Panc1 (cell line): ENCODE data around the gene CRYBG1. TPM values are rescaled to one million over a fixed set of nuclear protein-coding genes. Genes with fewer than 3 reads are reported as not detected.

Experiments used
- ATAC-seq: fragments of 200-7000 bp; cut with Tn5 transposase; 2 replicates; pipeline ENCODE4 v1.9.1; 2020; ENCODE audit warnings: mild to moderate bottlenecking, moderate library complexity
- BruUV-seq: library from RNA; stranded (reverse); fragments of 400-500 nt; replicated peaks from 2 replicates; lab custom pipeline; 2021; lab: Mats Ljungman, UMichigan
- CTCF ChIA-PET: fragments of 300-600 bp; sonication (Branson Sonifier 250); formaldehyde crosslinking; loops from one replicate; lab custom pipeline; 2022; ENCODE audit warnings: antibody characterized with exemption; lab: Charles Lee
- POLR2A ChIA-PET: fragments of 300-600 bp; sonication (Branson Sonifier 250); formaldehyde crosslinking; loops from one replicate; lab custom pipeline; 2022; ENCODE audit warnings: antibody characterized with exemption; lab: Charles Lee
- DNase-seq: peaks from one replicate; pipeline ENCODE4 v3.0.0-alpha.2; 2010; ENCODE audit warnings: low read depth, low spot score
- H3K27ac ChIP-seq: 2 replicates; pipeline ENCODE4 v1.5.1; 2011; ENCODE audit warnings: mild to moderate bottlenecking, low read length, inconsistent platforms
- H3K27me3 ChIP-seq: fragments of 200-500 bp; sonication (Bioruptor generic); 2 replicates; pipeline ENCODE4 v1.6.0; 2014; ENCODE audit warnings: low read length, inconsistent platforms; ENCODE audit not compliant: control insufficient read depth, insufficient read depth
- H3K36me3 ChIP-seq: fragments of 200-500 bp; sonication (Bioruptor generic); 2 replicates; pipeline ENCODE4 v1.5.1; 2014; ENCODE audit warnings: inconsistent platforms, mild to moderate bottlenecking, low read length, moderate library complexity; ENCODE audit not compliant: control insufficient read depth, insufficient read depth
- H3K4me1 ChIP-seq: 2 replicates; pipeline ENCODE4 v1.5.1; 2011; ENCODE audit warnings: inconsistent platforms, mild to moderate bottlenecking, low read length, moderate library complexity; ENCODE audit not compliant: control insufficient read depth, insufficient read depth
- H3K4me3 ChIP-seq, 2 experiments: 2 replicates each; pipeline ENCODE4 v1.5.1; 2011 to 2012; ENCODE audit warnings: low read depth in 2 of 2, low read length in 2 of 2, mild to moderate bottlenecking in 2 of 2, inconsistent platforms in 1 of 2, moderate library complexity in 1 of 2
- H3K9me3 ChIP-seq: fragments of 200-500 bp; sonication (Bioruptor generic); 2 replicates; pipeline ENCODE4 v1.5.1; 2014; ENCODE audit warnings: low read depth, mild to moderate bottlenecking, inconsistent platforms, low read length, moderate library complexity; ENCODE audit not compliant: control insufficient read depth, insufficient read depth
- POLR2AphosphoS5 ChIP-seq: IDR thresholded peaks from 2 replicates; pipeline ENCODE4 v1.6.1; 2012; ENCODE audit warnings: mild to moderate bottlenecking, low read depth, low read length, moderate library complexity
- SIN3A ChIP-seq: IDR thresholded peaks from 2 replicates; pipeline ENCODE4 v1.6.1; 2012; ENCODE audit warnings: low read depth, mild to moderate bottlenecking, low read length, moderate library complexity, borderline replicate concordance; ENCODE audit not compliant: insufficient read depth
- TCF7L2 ChIP-seq: IDR thresholded peaks from 2 replicates; pipeline ENCODE4 v1.6.1; 2011; ENCODE audit warnings: mild to moderate bottlenecking, low read depth, low read length, inconsistent platforms
- in situ Hi-C: cut with HindIII; loops from 2 replicates; pipeline ENCODE4 v1.10.0; 2016; ENCODE audit warnings: low sequenced_read_pairs, low pct_unique_long_range_greater_than_20kb
- intact Hi-C: fragments of 100-400 bp; cut with micrococcal nuclease; formaldehyde crosslinking; loops from one replicate; pipeline ENCODE4 v1.10.0; 2022; ENCODE audit not compliant: unreplicated experiment
- total RNA-seq: library from RNA; stranded (reverse); gene quantifications from one replicate; pipeline ENCODE4 v1.2.1, GENCODE V29; 2021; ENCODE audit not compliant: unreplicated experiment
- TF ChIP-seq, protein P1 (sequence below), 2 experiments: IDR thresholded peaks; 2 replicates each; pipeline ENCODE4 v1.6.1; 2011 to 2012; ENCODE audit warnings: low read depth in 2 of 2, control low read depth in 1 of 2, low read length in 1 of 2, mild to moderate bottlenecking in 1 of 2, moderate library complexity in 1 of 2; ENCODE audit not compliant: insufficient read depth in 1 of 2
- TF ChIP-seq, protein P2 (sequence below): fragments of 450-650 bp; IDR thresholded peaks from 2 replicates; pipeline ENCODE4 v1.5.1; 2017; ENCODE audit warnings: mild to moderate bottlenecking

CRYBG1 gene
- total RNA-seq, 1 experiment from 2014 or later: 32.3 TPM

DNA sequence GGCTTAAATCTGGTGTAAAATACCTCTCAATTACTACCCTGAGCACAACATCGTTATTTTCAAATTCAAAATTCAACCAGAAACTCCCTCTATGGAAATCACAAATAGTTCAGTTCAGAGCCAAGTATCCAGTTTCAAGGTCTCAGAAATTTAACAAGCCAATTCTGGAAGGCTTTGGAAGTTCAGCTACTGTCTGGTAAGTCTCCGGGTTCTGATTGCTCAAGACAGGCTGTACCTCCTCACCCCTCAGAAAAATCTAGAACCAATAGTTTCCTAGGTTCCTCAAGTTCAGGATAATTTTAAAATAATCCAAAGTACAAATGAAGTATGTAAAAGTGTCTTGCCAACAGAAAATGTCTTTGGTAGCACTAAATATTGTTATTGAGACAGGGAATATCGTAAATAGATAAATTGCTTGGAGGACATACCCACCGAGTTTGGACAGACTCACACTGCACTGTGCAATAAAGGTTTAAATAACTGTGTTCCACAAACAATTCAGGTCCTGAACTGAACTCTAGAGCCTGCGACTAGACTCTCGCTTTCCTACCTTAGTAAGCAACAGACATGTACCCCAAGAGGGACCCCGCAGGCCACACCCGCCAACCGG is 35.7 kb upstream of the CRYBG1 start:
- BruUV-seq: no TSS peak
- ATAC-seq (peak; percentile 24; the same call in 1 of the 2 replicates), DNase-seq (no peak)
- Histone ChIP-seq H3K36me3 (no peaks in the 10 kb centered on the region), H3K27ac (peak overlapping the region; percentile 98), H3K27me3 (no peaks in the 10 kb centered on the region; the same call in 1 of the 2 replicates), H3K4me3 (peak overlapping the region; percentile 61 to 99), H3K9me3 (no peaks in the 10 kb centered on the region), H3K4me1 (peaks cover 10% of the 10 kb centered on the region)
- in situ Hi-C loops (no loop called here), intact Hi-C loops (no loop called here)
- ChIA-PET POLR2A (interaction anchor here (0.6 to 0.8 kb wide), 3 partner anchors 32 to 633 kb away, joined by 3 read pairs; no protein-coding TSS in a partner anchor), CTCF (interaction anchor here (1.2 kb wide), 1 partner anchor 10 kb away, joined by 14 read pairs; no protein-coding TSS in a partner anchor)
- TF ChIP-seq, protein P1, sequence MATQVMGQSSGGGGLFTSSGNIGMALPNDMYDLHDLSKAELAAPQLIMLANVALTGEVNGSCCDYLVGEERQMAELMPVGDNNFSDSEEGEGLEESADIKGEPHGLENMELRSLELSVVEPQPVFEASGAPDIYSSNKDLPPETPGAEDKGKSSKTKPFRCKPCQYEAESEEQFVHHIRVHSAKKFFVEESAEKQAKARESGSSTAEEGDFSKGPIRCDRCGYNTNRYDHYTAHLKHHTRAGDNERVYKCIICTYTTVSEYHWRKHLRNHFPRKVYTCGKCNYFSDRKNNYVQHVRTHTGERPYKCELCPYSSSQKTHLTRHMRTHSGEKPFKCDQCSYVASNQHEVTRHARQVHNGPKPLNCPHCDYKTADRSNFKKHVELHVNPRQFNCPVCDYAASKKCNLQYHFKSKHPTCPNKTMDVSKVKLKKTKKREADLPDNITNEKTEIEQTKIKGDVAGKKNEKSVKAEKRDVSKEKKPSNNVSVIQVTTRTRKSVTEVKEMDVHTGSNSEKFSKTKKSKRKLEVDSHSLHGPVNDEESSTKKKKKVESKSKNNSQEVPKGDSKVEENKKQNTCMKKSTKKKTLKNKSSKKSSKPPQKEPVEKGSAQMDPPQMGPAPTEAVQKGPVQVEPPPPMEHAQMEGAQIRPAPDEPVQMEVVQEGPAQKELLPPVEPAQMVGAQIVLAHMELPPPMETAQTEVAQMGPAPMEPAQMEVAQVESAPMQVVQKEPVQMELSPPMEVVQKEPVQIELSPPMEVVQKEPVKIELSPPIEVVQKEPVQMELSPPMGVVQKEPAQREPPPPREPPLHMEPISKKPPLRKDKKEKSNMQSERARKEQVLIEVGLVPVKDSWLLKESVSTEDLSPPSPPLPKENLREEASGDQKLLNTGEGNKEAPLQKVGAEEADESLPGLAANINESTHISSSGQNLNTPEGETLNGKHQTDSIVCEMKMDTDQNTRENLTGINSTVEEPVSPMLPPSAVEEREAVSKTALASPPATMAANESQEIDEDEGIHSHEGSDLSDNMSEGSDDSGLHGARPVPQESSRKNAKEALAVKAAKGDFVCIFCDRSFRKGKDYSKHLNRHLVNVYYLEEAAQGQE (IDR thresholded peaks at IDR 0.05; ENCODE audit: insufficient read depth in 1 of 2, low read depth in 2 of 2, low read length in 1 of 2): no peak
- TF ChIP-seq, protein P2, sequence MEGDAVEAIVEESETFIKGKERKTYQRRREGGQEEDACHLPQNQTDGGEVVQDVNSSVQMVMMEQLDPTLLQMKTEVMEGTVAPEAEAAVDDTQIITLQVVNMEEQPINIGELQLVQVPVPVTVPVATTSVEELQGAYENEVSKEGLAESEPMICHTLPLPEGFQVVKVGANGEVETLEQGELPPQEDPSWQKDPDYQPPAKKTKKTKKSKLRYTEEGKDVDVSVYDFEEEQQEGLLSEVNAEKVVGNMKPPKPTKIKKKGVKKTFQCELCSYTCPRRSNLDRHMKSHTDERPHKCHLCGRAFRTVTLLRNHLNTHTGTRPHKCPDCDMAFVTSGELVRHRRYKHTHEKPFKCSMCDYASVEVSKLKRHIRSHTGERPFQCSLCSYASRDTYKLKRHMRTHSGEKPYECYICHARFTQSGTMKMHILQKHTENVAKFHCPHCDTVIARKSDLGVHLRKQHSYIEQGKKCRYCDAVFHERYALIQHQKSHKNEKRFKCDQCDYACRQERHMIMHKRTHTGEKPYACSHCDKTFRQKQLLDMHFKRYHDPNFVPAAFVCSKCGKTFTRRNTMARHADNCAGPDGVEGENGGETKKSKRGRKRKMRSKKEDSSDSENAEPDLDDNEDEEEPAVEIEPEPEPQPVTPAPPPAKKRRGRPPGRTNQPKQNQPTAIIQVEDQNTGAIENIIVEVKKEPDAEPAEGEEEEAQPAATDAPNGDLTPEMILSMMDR: no peak
- TF ChIP-seq SIN3A: no peak
- no peak for TF ChIP-seq POLR2AphosphoS5
- no peak for TF ChIP-seq TCF7L2

DNA sequence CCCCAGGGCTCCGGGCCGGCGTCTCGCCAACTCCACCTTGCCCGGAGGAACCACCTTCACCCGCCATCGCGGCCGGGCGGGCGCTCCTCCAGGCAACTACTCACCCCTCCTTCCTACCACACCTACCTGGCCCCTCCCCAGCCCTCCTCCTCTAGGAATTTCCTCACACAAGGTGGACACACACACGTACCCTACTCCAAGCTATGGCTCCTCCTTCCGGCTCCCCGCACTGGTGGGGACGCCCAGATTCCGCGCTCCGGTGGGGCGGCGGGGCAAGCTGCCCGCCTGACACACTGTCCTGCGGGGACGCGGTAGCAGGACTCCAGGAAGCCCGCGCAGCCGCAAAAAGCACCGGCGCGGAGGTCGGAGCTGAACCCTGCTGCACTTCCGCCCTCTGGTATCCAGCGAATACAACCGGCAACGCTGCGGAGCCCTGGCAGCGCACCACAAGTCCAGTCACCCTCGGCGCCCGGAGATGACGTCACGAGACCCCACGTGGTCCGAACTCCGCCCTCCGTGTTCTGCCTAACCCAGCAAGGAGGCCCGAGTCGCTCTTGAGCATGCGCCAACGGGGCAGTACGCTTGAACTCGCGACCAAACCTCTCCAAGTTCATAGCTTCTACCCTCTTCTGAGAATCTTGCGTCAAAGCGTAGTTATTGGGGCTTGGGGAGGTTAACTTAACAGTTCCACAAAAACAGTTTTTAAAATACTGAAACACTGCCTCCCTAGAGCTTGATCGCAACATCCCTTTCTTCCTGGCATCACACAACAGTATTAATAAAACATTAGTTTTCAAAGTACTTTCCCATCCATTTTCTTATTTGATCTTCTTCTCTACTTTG is 35.0 kb upstream of the CRYBG1 start, which contains the start of gene ATG5:
Gene ATG5 (minus strand): TSS at position 425 of the 843 bp plus-strand sequence. CDS start 9,552 bp downstream, outside the sequence.
- ATAC-seq: peak; percentile 97
- H3K36me3 ChIP-seq: no peaks in the 10 kb centered on the region
- POLR2A ChIA-PET: interaction anchor here (0.6 to 1.0 kb wide), 5 partner anchors 9 to 632 kb away, joined by 3 to 5 read pairs (median 3); no protein-coding TSS in a partner anchor
- peak within 1 kb of the TSS; percentile 61 to 99 for H3K4me3 ChIP-seq
- in situ Hi-C loops: no loop called here
- no TSS peak for BruUV-seq
- no peaks in the 10 kb centered on the region for H3K9me3 ChIP-seq
- H3K27ac ChIP-seq: peak within 1 kb of the TSS; percentile 98
- peak; percentile 98 for DNase-seq
- peaks cover 10% of the 10 kb centered on the region for H3K4me1 ChIP-seq
- TF ChIP-seq, protein P2: no peak
- TF ChIP-seq POLR2AphosphoS5: peak; percentile 91
- TF ChIP-seq, protein P1 (IDR thresholded peaks at IDR 0.05; ENCODE audit: insufficient read depth in 1 of 2, low read depth in 2 of 2, low read length in 1 of 2): no peak
- TF ChIP-seq SIN3A: peak; percentile 89; the same call in 1 of the 2 replicates
- peak; percentile 28; the same call in 1 of the 2 replicates for TF ChIP-seq TCF7L2
- CTCF ChIA-PET: interaction anchor here (0.6 to 1.2 kb wide), 2 partner anchors 10 to 235 kb away, joined by 3 to 14 read pairs; no protein-coding TSS in a partner anchor
- intact Hi-C loops: no loop called here
- H3K27me3 ChIP-seq: no peaks in the 10 kb centered on the region; the same call in 1 of the 2 replicates
